Activated T-helper 1 cell treated with anti-CD3 and anti-CD28 coated beads, Interleukin-2, amount 50 U/mL, for 16 hours (primary cell): ENCODE data around the gene CDH13.

Experiments
- DNase-seq, 2 donors: peaks; one replicate each; pipeline ENCODE4 v3.0.0-alpha.2; 2020; ENCODE audit warnings: low read depth in 1 of 2, low spot score in 1 of 2

Gene CDH13

DNA sequence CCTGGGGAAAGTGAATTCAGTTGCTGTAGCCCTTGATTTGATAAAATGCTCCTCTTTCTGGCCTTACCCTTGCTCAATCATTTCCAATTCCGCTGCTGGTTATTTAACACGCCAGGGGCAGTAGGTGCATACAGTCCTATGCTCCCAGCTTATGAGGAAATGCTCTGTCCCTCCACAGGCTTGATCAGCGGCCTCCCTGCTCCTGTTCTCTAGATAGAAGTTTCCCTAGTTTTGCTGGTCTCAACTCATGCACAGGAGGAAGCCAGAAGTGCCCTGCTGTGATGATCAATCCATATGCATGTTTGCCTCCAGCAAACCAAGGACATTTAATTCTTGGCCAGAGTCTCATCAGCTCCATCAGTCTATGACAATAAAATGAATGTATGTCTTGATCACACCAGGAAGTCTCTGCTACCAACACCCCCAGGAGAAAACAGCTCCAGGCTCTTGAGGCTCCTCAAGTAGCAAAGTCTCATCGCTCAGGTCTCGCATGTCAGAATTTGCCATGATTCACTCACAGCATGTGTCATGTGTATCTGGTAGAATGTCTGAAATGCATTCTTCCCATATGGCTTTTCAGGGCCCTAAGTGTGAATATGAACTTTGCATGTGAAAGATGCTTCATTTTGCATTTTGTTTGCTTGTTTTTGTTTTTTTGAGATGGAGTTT lies 208.9 kb downstream of the CDH13 start:
- no peak for DNase-seq

DNA sequence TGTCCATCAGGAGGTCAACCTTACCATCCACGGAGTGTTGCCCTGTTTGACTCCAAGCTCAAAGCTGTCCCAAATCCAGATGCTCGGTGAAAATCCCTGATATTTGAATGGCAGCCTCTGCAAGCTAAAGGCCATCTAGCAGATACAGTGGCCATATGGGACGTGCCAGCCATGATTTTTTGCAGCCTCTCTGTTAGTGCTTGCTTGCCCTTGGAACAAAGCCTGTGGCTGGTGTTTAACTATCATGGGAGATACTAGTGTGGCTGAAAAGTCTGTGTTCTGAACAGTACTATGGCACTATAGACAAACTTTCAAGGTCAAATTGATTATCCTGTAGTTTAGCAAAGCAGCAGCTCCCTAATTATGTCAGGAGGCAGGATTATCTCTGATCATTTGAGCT lies 214.3 kb downstream of the CDH13 start:
- DNase-seq: no peak

DNA sequence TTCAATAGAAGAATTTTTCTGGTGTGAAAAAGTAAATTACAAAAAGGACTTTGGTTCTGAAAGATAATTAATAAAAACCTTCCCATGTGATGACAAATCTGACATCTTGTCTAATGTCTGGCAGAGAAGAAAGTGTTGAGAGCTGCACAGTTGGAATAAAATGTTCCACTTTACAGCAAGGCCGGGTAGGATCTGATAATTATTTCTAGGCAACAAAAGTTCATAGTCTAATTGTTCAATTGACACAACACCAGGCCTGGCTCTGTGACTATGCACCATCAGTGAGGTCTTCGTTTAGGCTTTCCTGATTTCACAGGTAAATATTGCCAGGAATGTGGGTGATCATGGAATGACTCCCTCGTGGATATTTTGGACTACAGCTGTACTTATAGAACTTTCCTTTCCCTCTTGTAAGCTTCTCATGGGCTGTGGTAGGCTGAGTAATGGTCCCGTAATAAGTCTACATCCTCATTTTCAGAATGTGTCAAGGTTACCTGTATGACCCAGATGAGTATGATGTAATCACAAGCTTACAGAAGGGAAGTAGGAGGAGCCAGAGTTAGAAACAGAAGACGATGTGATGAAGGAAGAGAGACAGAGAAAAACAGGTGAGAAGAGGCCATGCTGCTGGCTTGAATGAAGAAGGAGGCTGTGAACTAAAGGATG lies 217.0 kb downstream of the CDH13 start:
- no peak for DNase-seq

DNA sequence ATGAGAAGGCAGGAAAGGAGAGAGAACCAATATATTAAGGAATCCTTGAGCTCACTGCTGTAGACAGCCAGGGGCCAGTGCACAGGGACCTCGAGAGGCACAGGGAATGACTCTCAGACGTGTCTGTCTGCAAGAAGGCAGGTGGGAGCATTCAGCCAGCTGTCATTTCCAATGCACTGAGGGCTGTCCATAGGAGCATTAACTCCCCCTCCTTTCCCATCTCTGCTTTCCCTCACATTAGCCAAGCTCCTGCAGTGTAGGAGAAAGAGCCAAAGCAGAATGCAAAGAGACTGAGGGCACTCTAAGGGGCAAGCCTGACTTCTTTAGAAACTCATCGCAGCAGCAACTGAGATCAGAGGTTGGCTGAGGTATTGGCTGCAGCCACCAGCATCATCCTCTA lies 218.3 kb downstream of the CDH13 start:
- no peak for DNase-seq

- DNase-seq: no peak
These were observed 220.0 kb downstream of the CDH13 start for GRCh38 chr16:82846806-82847205.

DNA sequence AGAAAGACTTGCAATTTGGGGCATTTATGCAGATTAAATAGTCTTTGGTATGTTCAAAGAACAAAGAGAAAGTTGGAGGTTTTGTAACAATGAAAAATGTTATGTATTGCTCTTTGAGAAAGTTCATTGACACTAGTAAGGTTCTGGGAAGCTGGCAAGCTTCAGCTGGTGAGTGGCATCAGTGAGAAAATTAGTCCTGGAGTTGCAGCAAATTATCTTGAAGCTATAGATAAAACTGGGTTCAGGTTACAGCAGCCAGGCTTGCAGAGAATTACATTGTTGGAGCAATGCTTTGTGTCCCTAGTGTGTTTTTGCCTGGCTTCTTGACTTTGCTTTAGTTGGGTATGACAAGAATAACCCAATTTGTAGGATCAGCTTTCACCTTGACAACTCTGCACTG lies 221.2 kb downstream of the CDH13 start:
- no peak for DNase-seq

- DNase-seq: no peak
These were observed 225.7 kb downstream of the CDH13 start for GRCh38 chr16:82852388-82853008.

- DNase-seq: no peak
These were observed 228.7 kb downstream of the CDH13 start for GRCh38 chr16:82855471-82855870.

GRCh38 chr16:82857693-82858365 lies 231.1 kb downstream of the CDH13 start:
- no peak for DNase-seq

- no peak for DNase-seq
These were observed 232.9 kb downstream of the CDH13 start for GRCh38 chr16:82859662-82860061.

- DNase-seq: no peak
These were observed 233.3 kb downstream of the CDH13 start for GRCh38 chr16:82860071-82860470.

- DNase-seq: no peak
These were observed 235.3 kb downstream of the CDH13 start for GRCh38 chr16:82862057-82862456.

DNA sequence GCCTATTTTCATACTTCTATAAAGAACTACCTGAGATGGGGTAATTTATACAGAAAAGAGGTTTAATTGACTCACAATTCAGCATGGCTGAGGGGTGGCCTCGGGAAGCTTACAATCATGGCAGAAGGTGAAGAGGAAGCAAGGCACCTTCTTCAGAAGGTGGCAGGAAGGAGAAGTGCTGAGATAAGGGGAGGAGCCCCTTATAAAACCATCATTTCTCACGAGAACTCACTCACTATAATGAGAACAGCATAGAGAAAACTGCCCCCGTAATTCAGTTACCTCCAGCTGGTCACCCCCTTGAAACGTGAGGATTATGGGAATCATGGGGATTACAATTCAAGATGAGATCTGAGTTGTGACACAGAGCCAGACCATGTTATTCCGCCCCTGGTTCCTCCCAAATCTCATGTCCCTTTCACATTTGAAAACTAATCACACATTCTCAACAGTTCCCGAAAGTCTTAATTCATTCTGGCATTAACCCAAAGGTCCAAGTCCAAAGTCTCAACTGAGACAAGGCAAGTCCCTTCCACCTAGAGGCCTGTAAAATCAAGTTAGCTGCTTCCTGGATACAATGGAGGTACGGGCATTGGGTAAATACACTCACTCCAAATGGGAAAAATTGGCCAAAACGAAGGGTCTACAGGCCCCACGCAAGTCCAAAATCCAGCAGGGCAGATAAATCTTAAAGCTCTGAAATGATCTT lies 237.7 kb downstream of the CDH13 start:
- DNase-seq: no peak

- no peak for DNase-seq
These were observed 238.6 kb downstream of the CDH13 start for GRCh38 chr16:82865412-82865811.

GRCh38 chr16:82867485-82867884 lies 240.7 kb downstream of the CDH13 start:
- DNase-seq: no peak

DNA sequence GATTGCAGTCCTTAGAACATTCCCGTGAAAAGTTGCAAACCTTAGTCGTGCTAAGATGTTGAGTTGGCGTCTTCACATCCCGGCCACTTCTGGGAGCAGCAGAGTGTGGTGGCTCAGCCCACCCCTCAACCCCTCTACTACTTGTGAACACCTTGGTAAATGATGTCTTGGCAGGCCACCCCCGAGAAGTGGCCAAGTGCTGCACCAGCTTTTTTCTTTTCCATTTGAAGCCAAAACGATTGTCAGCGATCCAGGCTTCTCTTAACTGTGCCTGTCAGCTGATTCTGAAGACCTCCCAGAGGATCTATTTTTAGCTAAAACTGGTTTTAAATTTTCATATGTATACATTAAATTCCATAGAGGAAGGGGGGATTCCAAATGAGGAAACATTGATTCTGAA lies 247.5 kb downstream of the CDH13 start:
- DNase-seq: no peak

DNA sequence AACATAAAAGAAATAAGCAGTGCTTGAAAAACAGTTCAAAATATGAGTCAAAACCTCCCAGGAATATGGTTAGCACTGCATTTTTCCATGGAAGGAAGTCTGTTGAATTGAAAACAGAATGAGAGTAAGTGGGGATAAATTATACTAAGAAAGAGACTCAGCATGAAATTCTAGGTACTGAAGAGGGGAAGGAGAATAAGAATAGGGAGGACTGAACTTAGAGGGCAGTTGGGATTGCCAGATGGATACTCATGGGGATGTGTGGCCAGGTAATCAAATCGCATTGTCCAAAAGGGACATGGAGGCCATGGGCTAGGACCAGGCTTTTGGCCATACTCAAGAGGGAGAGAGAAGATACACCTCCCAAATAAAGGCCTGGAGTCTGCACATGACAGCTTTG lies 247.9 kb downstream of the CDH13 start:
- no peak for DNase-seq

DNA sequence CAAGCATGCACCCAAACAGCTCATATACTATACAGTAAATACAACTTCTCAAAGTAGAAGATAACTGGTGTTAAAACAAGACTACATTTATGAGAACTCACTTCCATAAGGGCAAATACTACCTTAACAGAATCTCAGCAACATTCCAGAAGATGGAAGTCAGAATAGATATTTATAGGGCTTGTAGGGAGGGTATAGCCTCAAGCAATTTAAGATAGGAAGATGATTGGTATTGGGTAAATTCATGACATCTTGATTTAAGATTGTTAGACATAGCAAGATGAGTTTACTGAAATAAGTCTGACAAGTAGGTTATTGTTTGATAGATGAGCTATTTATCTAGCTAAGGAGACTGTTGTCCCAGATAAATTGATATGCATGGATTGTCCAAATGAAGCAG lies 250.2 kb downstream of the CDH13 start:
- no peak for DNase-seq

DNA sequence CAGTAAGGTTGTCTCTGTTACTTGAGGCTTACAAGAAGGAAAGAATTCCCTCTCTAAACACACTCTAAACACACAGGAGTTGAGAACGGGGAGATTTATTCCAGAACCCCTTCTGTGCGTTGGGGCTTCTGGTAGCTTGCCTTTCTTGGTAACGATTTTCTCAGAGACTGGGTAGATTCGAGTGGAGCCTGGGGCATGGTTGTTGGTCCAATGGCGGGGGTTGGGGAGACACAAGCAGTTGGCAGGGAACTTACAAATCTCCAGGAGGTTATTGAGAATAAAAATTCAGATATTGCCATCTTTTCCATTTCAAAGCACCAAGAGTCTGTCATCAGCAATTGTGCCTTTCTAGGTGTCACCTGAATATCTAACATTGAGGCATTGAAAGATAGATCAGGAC lies 251.7 kb downstream of the CDH13 start:
- DNase-seq: no peak

- no peak for DNase-seq
These were observed 253.6 kb downstream of the CDH13 start for GRCh38 chr16:82880346-82880745.

- DNase-seq: no peak
These were observed 254.7 kb downstream of the CDH13 start for GRCh38 chr16:82881516-82881915.
